Central memory CD8-positive, alpha-beta T cell (primary cell): Measurements from ENCODE around the gene IGSF21.

Experiments used
- ATAC-seq: fragments of 150-1000 bp; cut with Tn5 transposase; replicated peaks from 2 replicates; pipeline ENCODE4 v1.10.0; 2022; ENCODE audit warnings: mild to moderate bottlenecking, moderate FRiP score, moderate number of reproducible peaks; ENCODE audit not compliant: poor library complexity, severe bottlenecking; ENCODE audit errors: extremely low read depth
- DNase-seq, 2 donors: peaks; one replicate each; pipeline ENCODE4 v3.0.0; 2021; ENCODE audit warnings: low spot score in 2 of 2
- H3K27ac Mint-ChIP-seq: one replicate; pipeline ENCODE4 v1.8.0; 2022; ENCODE audit warnings: low read depth, mild to moderate bottlenecking, moderate library complexity, mixed read lengths
- H3K27me3 Mint-ChIP-seq: one replicate; pipeline ENCODE4 v1.8.0; 2022; ENCODE audit warnings: mixed read lengths
- H3K36me3 Mint-ChIP-seq: one replicate; pipeline ENCODE4 v1.8.0; 2022; ENCODE audit warnings: mild to moderate bottlenecking, moderate library complexity, mixed read lengths; ENCODE audit not compliant: insufficient read depth
- H3K4me1 Mint-ChIP-seq: one replicate; pipeline ENCODE4 v1.8.0; 2022; ENCODE audit warnings: mixed read lengths
- H3K4me3 Mint-ChIP-seq: one replicate; pipeline ENCODE4 v1.8.0; 2022; ENCODE audit warnings: mild to moderate bottlenecking, moderate library complexity, mixed read lengths
- H3K9me3 Mint-ChIP-seq: one replicate; pipeline ENCODE4 v1.8.0; 2022; ENCODE audit warnings: mixed read lengths

IGSF21 gene

DNA sequence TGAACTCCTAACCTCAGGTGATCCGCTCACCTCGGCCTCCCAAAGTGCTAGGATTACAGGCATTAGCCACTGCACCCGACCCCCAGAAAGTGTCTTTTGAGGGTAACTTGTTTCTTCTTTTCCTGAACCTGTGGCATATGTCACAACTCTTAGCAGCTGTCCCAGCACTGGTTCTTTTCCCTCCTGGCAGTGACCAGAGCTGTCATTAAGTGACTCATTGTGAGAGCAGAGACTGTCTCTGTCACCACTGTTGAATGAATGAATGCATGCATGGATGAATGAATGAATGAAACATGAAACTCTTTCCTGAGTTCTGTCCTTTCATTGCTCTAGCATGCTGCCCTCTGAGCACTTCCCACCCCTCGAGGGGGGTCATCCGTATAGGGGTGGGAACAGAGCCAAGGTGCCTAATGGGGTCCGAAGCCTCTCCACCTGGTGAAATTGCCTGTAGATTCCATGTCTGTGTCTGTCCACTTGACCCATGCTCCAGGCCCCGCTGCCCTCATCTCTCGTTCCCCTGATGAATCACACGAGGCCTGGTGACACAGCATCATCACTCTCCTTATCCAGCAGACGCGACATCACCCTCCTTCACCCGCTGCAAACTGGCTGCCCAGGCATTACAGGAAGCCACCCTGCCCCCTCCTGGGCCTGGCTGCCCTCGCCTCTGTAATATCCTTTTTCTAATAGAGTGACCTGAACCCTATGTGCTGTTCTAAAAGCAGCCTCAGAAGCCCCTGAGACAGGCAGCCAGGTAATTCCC lies 75.0 kb downstream of the IGSF21 start:
- no peaks in the 10 kb centered on the region for H3K4me1 Mint-ChIP-seq
- no peaks in the 10 kb centered on the region for H3K9me3 Mint-ChIP-seq
- ATAC-seq = no peak
- peaks cover 77% of the 10 kb centered on the region for H3K27me3 Mint-ChIP-seq
- DNase-seq = no peak
- H3K27ac Mint-ChIP-seq = no peak overlapping the region
- no peak overlapping the region for H3K4me3 Mint-ChIP-seq
- H3K36me3 Mint-ChIP-seq = no peaks in the 10 kb centered on the region

DNA sequence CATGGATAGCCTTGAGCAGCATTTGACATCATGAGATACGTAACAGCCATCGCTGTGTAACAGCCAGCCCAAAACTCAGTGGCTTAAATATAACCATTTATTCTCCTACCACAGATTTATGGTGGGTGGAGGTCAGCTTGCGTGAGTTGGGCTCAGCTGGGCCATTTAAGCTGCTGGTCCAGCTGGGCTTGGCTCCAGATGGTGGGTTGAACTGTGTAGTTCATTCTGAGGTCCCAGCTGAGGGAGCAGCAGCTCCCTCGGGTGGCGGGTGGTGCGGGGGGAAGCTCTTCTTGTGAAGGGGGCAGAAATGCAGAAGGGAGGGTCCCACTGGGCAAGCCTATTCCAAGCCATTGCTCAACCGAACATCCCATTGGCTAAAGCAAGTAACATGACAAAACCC lies 75.9 kb downstream of the IGSF21 start:
- DNase-seq (no peak), ATAC-seq (no peak)
- no peak overlapping the region for H3K4me3 Mint-ChIP-seq
- H3K27ac Mint-ChIP-seq = no peak overlapping the region
- H3K27me3 Mint-ChIP-seq = peaks cover 70% of the 10 kb centered on the region
- H3K4me1 Mint-ChIP-seq = no peaks in the 10 kb centered on the region
- H3K9me3 Mint-ChIP-seq = no peaks in the 10 kb centered on the region
- no peaks in the 10 kb centered on the region for H3K36me3 Mint-ChIP-seq

DNA sequence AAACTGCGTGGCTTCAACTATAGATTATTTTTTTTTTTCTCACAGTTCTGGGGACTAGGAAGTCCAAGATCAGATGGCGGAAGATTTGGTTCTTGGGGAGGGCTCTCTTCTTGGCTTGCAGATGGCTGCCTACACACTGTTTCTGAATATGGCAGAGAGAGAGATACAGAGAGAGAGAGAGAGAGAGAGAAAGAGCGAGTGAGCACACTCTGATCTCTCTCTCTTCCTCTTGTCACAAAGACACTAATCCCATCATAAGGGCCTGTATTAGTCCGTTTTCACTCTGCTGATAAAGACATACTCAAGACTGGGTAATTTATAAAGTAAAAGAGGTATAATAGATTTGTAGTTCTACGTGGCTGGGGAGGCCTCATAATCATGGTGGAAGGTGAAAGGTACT lies 79.5 kb downstream of the IGSF21 start:
- H3K4me3 Mint-ChIP-seq = no peak overlapping the region
- no peaks in the 10 kb centered on the region for H3K36me3 Mint-ChIP-seq
- H3K4me1 Mint-ChIP-seq = no peaks in the 10 kb centered on the region
- H3K27me3 Mint-ChIP-seq = peaks cover 61% of the 10 kb centered on the region
- no peaks in the 10 kb centered on the region for H3K9me3 Mint-ChIP-seq
- no peak for DNase-seq
- no peak overlapping the region for H3K27ac Mint-ChIP-seq
- ATAC-seq = no peak

DNA sequence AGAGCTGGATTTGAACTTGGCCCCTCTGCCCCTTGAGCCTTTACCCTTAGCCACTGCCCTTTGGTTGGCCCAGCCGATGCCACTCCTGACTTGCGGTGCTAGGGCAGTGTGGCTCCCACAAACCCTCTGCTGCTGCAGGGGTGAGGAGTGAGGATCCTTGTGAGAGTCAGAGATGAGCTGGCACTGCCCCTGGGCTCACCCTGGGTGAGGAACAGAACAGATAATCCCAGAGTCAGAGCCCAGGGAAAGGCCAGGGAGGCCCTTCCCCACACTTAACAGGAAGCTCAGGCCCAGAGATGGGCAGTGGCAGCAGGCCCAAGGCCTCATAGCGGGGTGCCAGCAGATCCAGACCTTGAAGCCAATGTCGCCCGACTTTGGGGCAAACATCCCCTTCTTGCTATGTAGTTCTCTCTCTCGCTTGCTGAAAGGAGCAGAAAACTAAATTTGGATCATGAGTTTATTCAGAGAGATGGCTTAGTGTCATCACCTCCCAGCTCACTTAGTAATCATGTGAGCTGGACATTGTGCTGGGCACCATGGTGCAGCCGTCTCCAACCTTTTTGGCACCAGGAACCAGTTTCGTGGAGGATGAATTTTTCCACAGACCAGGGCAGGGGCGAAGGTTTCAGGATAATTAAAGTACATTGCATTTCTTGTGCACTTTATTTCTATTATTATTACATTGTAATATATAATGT lies 81.4 kb downstream of the IGSF21 start:
- Mint-ChIP-seq H3K4me1 (no peaks in the 10 kb centered on the region), H3K9me3 (no peaks in the 10 kb centered on the region), H3K27me3 (peaks cover 66% of the 10 kb centered on the region), H3K36me3 (no peaks in the 10 kb centered on the region), H3K27ac (no peak overlapping the region), H3K4me3 (no peak overlapping the region)
- ATAC-seq = no peak
- DNase-seq = no peak

DNA sequence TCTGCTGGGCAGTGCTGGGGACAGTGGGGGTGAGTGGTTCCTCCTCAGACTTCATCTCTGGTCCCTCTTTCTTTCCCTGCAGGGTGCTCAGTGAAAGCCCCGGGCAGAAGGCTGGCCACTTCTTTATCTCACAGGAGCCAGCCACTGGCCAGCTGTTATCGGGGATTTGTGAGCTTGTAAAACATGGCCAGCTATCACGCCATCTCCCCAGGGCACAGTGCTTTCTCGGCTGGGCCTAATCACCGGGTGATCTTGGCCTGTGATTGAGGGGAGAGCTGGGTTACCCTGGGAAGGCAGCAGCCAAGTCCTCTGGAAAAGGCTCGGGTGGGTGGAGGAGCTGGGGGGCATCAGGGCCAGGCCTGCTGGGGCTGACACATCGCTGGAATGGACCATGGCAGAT lies 83.0 kb downstream of the IGSF21 start:
- Mint-ChIP-seq H3K9me3 (no peaks in the 10 kb centered on the region), H3K27ac (no peak overlapping the region), H3K36me3 (no peaks in the 10 kb centered on the region), H3K27me3 (peaks cover 60% of the 10 kb centered on the region), H3K4me3 (no peak overlapping the region), H3K4me1 (no peaks in the 10 kb centered on the region)
- ATAC-seq = no peak
- DNase-seq = no peak

- no peaks in the 10 kb centered on the region for H3K9me3 Mint-ChIP-seq
- peaks cover 60% of the 10 kb centered on the region for H3K27me3 Mint-ChIP-seq
- H3K27ac Mint-ChIP-seq = no peak overlapping the region
Observed at GRCh38 chr1:18191037-18191436, 83.4 kb downstream of the IGSF21 start.

DNA sequence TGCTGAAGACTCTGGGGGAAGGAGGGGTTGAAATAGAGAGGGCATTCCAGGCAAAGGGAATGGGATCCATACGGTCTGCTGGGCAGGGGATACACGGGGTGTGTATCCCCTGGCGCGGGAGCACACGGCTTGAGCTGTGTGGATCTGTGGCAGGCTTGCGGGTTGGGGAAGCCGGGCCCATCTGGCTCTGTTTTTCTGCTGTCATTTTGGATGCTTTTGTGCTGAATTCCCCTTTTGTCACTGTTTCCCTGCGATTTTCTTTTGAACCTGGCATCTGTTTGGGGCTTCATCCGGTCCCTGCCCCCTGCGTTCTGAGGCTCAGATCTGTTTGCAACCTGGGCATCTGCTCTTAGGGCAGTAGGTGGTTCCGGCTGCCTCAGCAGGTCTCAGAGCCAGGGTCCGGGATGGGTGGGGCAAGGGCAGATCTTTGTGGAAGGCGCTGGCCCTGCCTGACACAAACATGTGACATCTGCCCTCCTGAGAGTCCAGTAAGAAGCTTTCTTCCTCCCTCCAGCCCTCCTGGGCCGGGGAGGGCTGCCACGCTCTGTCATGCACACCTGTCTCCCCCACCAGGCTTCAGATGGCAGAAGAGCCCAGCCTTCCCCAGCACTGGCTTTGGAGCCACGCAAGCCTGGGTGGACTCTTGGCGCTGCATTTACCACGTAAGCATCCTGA lies 84.0 kb downstream of the IGSF21 start:
- no peaks in the 10 kb centered on the region for H3K36me3 Mint-ChIP-seq
- H3K9me3 Mint-ChIP-seq = no peaks in the 10 kb centered on the region
- no peak overlapping the region for H3K27ac Mint-ChIP-seq
- ATAC-seq (no peak), DNase-seq (no peak)
- peaks cover 60% of the 10 kb centered on the region for H3K27me3 Mint-ChIP-seq
- no peaks in the 10 kb centered on the region for H3K4me1 Mint-ChIP-seq
- H3K4me3 Mint-ChIP-seq = no peak overlapping the region

More at GRCh38 chr1:18191037-18191436, 83.4 kb downstream of the IGSF21 start:
- Mint-ChIP-seq H3K4me3 (no peak overlapping the region), H3K36me3 (no peaks in the 10 kb centered on the region), H3K4me1 (no peaks in the 10 kb centered on the region)
- DNase-seq (no peak), ATAC-seq (no peak)

DNA sequence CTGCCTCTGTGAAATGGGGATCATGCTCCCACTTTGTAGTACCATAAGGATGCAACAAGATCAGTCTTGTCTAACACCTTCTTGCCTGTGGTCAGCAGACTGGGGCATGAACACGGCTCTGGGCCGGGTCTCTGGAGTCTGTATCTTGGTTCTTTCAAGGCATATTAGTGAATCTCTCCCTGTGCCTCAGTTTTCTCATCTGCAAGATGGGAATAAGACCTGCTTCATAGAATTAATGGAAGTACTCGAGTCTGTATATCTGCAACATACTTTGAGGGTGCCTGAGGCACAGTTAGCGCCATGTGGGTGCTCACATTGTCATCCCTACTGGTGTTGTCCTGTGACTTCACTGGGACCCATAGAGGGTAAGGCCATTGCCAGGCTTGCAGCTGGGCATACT lies 84.6 kb downstream of the IGSF21 start:
- Mint-ChIP-seq H3K4me1 (no peaks in the 10 kb centered on the region), H3K36me3 (no peaks in the 10 kb centered on the region), H3K27ac (no peak overlapping the region), H3K27me3 (peaks cover 55% of the 10 kb centered on the region), H3K9me3 (no peaks in the 10 kb centered on the region), H3K4me3 (no peak overlapping the region)
- DNase-seq (no peak), ATAC-seq (no peak)

- Mint-ChIP-seq H3K9me3 (no peaks in the 10 kb centered on the region), H3K36me3 (no peaks in the 10 kb centered on the region), H3K27ac (no peak overlapping the region), H3K27me3 (peaks cover 53% of the 10 kb centered on the region), H3K4me1 (no peaks in the 10 kb centered on the region), H3K4me3 (no peak overlapping the region)
- DNase-seq = no peak
- no peak for ATAC-seq
Observed at GRCh38 chr1:18192974-18193373, 85.4 kb downstream of the IGSF21 start.

GRCh38 chr1:18197299-18197698 lies 89.7 kb downstream of the IGSF21 start:
- Mint-ChIP-seq H3K36me3 (no peaks in the 10 kb centered on the region), H3K4me1 (no peaks in the 10 kb centered on the region), H3K27ac (no peak overlapping the region), H3K9me3 (no peaks in the 10 kb centered on the region), H3K4me3 (no peak overlapping the region), H3K27me3 (peaks cover 82% of the 10 kb centered on the region)
- no peak for DNase-seq
- ATAC-seq = no peak

GRCh38 chr1:18198260-18198659 lies 90.7 kb downstream of the IGSF21 start:
- Mint-ChIP-seq H3K27me3 (peaks cover 77% of the 10 kb centered on the region), H3K36me3 (no peaks in the 10 kb centered on the region), H3K9me3 (no peaks in the 10 kb centered on the region), H3K4me1 (no peaks in the 10 kb centered on the region), H3K4me3 (no peak overlapping the region), H3K27ac (no peak overlapping the region)
- ATAC-seq = no peak
- no peak for DNase-seq

- no peaks in the 10 kb centered on the region for H3K4me1 Mint-ChIP-seq
- peaks cover 67% of the 10 kb centered on the region for H3K27me3 Mint-ChIP-seq
- H3K9me3 Mint-ChIP-seq = no peaks in the 10 kb centered on the region
- H3K36me3 Mint-ChIP-seq = no peaks in the 10 kb centered on the region
- no peak overlapping the region for H3K27ac Mint-ChIP-seq
- no peak for ATAC-seq
- no peak overlapping the region for H3K4me3 Mint-ChIP-seq
- no peak for DNase-seq
Observed at GRCh38 chr1:18199462-18199861, 91.9 kb downstream of the IGSF21 start.
